Activated CD8-positive, alpha-beta memory T cell treated with anti-CD3 and anti-CD28 coated beads for 48 hours (primary cell): ENCODE measurements around the gene MRPL49.

Source experiments
- DNase-seq, 3 experiments: peaks; one replicate each; pipeline ENCODE4 v3.0.0-alpha.2; 2020; ENCODE audit warnings: low read depth in 2 of 3, low spot score in 2 of 3

MRPL49 gene

DNA sequence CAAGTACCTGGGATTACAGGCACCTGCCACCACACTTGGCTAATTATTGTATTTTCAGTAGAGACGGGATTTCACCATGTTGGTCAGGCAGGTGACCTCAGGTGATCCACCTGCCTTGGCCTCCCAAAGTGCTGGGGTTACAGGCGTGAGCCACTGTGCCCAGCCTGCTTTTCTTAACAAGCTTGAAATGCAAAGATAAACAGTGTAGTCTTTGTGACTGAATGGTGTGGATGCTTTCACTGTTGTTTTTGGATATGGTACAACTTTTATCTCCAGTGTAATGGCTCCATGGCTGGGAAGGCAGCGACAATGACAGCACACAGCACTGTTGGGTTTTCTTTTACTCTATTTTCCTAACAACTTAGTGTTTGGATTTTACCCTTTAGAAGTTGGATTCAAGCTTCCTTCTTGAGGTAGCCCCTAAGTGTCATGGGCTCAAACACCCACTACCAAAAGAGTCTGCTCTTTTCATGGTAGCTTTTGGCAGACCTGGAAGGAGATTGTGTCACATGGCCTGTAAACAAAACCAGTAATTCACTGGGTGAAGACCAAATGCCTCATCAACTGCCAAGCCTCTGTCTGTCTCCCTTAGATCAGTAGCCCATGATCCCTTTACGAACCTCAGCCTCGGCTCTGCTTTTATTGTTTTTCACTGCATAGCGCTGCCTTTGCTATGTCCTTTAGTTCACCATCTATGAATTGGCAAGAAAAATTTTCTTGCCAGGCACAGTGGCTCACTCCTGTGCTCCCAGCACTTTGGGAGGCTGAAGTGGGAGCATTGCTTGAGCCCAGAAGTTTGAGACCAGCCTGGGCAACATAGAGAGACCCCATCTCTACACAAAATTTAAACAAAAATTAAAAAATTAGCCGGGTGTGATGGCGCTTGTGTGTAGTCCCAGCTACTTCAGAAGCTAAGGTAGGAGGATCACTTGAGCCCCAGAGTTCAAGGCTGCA, 19.7 kb upstream of the MRPL49 start:
- DNase-seq = no peak

DNA sequence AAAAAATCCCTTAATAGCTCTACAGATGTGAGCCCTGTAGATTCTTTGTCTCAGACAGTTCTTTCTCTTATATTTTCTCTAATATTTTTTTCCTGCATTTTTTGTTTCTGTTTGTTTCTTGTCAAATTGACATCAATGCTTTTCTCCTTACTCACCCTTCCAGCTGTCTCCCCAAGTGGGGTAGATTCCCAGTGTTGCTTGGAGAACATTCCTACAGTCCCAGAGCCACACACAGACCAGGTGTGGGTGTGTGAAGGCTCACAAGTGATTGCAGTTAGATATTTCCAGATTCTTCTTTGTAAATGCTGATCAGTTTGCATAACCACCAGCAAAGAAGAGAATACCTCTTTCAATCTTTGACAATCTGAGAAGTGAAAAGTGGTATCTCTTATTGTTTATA, 18.6 kb upstream of the MRPL49 start:
- no peak for DNase-seq

DNA sequence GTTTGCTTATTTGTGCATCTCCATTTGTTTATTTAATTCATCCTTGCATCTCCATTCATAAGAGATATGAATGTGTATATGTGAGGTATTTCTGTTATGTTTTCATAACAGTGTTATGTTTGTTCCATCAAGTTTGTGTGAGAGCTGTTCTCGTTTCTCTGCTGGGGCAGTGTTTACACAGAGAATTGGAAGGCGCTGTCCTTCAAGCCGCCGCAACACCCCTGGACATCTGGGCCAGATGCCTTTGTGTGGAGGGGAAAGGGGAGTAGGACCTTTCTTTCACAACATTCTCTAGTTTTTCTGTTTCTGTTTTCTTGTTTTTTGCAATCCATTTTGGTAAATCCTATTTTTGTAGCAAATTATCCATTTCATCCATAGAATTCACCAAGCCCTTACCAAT, 17.5 kb upstream of the MRPL49 start:
- DNase-seq = no peak

DNA sequence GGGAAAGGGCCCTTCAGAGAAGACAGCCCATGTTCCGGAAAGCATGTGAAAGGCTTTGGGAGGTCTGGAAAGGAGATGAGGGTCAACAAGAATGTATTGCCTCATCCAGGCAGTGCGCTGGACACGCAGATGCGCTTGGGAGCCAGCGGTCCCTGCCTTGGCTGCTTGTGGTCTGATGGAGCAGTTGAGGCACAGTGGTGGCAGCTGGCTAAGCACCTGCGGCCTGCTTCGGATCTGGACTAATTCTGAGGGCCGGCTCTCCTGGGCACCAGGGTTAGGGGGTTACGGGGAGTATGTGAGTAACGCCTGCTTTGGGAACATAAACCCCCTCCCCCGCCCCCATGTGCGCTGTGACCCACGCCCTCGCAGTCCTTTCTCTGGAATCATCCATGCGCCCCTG, 15.0 kb upstream of the MRPL49 start:
- no peak for DNase-seq

DNA sequence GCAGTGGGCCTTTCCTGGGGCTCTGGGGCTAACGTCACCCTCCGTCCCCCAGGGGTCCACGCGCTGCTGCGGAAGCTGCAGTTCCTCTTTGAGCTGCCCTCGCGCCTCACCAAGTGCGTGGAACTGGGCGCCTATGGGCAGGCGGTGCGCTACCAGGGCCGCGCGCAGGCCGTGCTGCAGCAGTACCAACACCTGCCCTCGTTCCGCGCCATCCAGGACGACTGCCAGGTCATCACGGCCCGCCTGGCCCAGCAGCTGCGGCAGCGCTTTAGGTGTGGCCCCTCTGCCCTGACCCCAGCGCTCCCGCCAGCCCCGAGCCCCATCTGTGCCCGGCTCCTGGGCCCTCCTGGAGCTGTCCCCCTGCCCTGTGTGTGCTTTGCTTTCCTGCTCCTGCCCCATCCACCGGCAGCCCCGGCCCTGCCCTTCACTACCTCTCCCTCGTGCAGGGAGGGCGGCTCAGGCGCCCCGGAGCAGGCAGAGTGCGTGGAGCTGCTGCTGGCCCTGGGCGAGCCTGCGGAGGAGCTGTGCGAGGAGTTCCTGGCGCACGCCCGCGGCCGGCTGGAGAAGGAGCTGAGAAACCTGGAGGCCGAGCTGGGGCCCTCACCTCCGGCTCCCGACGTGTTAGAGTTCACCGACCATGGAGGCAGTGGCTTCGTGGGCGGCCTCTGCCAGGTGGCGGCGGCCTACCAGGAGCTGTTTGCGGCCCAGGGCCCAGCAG, 14.2 kb upstream of the MRPL49 start:
- no peak for DNase-seq

DNA sequence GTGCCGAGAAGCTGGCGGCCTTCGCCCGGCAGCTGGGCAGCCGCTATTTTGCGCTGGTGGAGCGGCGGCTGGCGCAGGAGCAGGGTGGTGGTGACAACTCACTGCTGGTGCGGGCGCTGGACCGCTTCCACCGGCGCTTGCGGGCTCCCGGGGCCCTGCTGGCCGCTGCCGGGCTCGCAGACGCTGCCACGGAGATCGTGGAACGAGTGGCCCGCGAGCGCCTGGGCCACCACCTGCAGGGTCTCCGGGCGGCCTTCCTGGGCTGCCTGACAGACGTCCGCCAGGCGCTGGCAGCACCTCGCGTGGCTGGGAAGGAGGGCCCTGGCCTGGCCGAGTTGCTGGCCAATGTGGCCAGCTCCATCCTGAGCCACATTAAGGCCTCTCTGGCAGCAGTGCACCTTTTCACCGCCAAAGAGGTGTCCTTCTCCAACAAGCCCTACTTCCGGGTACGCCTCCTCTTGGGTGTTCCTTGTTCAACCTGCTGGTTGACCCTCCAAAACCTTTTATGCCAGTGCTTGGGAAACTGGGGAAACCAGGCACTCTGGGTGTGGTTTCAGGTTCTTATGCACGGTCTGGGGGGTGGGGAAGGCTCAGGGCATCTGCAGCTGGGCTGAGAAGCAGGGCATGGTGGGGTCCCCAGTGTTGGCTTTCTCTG, 13.5 kb upstream of the MRPL49 start:
- DNase-seq = no peak

DNA sequence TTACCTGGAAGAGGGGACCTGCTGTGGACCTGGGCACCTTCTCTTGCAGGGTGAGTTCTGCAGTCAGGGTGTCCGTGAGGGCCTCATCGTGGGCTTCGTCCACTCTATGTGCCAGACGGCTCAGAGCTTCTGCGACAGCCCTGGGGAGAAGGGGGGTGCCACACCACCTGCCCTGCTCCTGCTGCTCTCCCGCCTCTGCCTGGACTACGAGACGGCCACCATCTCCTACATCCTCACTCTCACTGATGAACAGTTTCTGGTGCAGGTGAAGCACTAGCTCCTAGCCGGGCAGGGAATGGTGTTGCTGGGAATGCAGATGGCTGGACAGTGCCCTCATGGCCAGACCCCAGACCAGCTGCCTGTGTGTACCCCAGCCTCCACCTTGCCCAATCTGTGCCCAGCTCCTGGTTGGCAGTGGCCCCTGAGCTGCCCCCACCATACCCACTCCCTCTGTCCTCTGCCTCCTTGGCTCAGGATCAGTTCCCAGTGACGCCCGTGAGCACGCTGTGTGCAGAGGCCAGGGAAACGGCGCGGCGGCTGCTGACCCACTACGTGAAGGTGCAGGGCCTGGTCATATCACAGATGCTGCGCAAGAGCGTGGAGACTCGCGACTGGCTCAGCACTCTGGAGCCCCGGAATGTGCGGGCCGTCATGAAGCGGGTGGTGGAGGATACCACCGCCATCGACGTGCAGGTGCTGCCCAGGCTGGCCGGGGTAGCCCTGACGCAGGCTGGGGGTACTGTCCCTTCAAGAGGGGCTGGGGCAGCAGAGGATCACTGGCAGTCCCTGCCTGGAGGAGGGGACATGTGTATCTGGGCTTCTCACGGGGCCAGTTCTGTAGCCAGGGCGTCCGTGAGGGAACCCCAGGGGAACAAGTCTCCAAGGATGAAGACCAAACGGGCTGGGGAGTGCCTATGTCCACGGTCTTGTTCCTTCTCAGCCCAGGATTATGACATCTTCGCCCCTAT, 12.6 kb upstream of the MRPL49 start:
- DNase-seq = no peak

DNA sequence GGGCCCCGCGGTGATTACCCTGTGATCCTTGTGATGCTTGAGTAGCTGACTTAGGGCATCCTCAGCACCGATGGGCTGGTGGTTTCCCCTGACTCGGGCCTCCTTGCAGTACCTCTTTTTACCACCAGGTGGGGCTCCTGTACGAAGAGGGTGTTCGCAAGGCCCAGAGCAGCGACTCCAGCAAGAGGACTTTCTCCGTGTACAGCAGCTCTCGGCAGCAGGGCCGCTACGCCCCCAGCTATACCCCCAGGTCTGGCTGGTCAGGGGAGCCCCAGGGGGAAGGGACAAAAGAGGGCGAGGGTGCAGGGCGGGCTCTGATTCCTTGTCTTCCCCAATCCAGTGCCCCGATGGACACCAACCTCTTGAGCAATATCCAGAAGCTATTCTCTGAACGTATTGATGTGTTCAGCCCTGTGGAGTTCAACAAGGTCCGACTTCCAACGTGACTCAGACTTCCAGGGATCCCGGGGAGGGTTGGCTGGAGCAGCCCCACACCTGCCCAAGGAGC, 11.7 kb upstream of the MRPL49 start:
- peak; percentile 83 to 100 (median 99) for DNase-seq

DNA sequence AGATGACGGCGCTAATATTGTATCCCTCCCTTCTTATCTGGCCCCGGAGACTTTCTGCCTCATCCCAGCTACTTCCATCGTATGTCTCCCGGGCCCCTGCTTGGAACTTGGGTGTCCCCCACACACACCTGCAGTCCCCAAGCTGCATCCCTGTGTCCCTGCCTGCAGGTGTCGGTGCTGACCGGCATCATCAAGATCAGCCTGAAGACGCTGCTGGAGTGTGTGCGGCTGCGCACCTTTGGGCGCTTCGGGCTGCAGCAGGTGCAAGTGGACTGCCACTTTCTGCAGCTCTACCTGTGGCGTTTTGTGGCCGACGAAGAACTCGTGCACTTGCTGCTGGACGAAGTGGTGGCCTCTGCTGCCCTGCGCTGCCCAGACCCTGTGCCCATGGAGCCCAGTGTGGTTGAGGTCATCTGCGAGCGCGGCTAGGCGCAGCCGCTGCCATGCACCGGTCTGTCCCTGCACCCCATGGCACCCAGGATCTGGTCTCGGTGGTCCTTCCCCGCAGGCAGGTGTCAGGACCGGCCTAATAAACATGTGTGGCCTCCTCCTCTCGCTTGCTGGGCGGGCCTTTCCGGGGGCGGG, 10.9 kb upstream of the MRPL49 start:
- DNase-seq = no peak

DNA sequence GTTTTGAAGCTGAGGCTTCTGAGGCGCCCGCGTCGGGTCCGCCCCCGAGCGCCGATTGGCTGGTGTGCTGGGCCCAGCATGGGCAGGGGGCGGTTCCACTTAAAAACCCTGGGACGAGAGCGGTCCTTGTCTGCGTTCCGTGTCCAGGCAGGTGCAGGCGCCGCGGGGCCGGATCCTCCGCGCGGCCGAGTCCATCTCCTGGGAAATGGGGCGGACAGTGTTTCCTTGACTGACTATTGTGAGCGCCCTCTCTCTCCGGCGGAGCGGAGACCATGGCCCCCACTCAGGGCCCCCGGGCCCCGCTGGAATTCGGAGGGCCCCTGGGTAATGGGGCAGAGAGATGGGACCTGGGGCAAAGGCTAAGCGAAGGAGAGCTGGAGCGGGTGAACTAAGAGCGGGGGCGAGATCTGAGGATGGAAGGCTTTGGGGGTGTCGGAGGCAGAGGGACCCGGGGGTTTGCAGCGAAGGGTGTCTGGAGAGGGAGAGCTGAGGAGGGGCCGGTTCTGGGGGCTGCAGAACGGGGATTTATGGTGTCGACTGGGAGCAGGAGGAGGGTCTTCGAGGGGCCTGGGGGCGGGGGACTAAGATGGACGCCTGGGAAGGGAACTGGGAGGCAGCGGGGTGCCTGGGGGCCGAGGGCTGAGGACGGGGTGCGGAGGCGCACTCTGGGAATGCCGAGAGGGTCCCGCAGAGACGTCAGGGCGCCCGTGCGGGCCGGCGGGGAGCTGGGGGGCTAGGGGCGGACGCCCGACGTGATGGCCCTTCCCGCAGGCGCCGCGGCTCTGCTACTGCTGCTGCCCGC, 10.2 kb upstream of the MRPL49 start, which contains the start of gene TM7SF2:
Gene TM7SF2, plus strand, starts transcription at position 129 of the 802 bp plus-strand sequence. Its CDS starts 144 bp downstream, at position 273.
- DNase-seq = peak; percentile 76 to 89 (median 85)

DNA sequence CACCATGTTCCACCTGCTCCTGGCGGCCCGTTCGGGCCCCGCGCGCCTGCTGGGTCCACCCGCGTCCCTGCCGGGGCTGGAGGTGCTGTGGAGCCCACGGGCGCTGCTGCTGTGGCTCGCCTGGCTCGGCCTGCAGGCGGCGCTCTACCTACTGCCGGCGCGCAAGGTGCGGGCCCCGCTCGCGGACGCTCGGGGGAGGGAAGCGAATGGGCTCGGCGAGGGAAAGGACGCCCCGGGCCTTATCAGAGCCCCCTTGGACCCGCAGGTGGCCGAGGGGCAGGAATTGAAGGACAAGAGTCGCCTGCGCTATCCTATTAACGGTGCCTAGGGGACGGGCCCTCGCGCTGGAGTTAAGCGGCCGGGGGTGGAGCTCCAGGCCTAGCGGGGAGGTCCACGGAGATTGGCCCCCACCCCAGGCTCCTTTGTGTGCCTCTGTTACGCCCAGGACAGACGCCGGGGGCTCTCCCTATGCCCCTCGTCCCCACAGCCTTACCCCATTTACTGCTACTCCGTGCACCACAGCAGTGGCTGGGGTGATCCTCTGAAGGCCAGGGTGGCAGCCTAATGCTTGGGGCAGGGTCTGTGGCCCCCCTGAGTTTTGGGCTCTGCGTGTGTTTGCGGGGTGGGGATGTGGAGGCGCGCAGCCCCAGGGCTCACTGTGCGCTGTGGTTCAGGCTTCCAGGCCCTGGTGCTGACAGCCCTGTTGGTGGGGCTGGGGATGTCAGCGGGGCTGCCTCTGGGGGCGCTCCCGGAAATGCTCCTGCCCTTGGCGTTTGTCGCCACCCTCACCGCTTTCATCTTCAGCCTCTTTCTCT, 9.4 kb upstream of the MRPL49 start:
- DNase-seq = no peak

DNA sequence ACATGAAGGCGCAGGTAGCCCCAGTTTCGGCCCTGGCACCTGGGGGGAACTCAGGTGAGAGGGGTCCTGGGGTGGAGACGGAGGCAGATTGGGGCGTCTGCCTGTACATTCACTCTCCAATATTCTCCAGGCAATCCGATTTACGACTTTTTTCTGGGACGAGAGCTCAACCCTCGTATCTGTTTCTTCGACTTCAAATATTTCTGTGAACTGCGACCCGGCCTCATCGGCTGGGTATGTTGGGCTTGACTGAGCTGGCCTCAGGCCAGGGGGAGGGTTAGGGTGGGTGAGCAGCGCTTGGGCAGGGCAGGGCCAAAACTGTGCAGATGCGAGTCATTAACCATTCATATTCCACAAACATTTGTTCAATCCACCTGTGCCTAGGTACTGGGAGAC, 8.8 kb upstream of the MRPL49 start:
- DNase-seq = no peak

DNA sequence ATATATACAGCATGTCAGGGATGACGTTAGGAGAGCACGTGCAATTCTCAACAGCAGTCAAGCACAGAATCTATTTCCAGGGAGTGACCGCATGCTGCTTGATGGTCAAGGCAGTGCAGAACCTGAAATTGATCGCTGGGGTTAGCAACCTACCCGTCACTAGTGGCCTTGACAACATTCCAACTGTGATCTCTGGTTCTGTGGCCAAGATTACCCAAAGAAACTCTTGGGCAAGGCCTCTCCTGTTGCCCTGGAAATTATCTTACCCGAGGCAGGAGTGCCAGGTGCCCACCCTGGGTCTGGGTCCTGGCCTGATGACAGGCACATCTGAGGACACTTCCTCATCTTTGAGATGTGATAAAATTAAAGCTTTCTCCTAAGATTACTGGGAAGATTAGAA, 8.3 kb upstream of the MRPL49 start:
- no peak for DNase-seq

DNA sequence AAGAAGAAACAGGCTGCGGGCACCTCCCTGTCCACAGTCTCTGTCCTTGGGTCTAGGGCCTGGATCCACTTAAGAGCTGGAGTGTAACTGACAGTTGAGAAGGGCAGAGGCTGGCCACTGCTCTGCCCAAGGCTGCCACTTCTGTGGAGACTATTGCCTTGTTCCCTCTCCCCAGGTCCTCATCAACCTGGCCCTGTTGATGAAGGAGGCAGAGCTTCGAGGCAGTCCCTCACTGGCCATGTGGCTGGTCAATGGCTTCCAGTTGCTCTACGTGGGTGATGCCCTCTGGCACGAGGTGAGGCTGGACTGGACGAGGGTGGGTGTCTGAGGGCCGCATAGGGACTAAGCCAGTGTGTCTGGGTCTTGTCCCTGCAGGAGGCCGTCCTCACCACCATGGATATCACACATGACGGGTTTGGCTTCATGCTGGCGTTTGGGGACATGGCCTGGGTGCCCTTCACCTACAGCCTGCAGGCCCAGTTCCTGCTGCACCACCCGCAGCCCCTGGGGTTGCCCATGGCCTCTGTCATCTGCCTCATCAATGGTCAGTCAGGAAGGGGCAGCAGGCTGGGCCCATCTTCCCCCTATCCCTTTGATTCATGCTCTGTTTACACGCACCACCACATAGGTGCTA, 7.5 kb upstream of the MRPL49 start:
- DNase-seq = no peak

DNA sequence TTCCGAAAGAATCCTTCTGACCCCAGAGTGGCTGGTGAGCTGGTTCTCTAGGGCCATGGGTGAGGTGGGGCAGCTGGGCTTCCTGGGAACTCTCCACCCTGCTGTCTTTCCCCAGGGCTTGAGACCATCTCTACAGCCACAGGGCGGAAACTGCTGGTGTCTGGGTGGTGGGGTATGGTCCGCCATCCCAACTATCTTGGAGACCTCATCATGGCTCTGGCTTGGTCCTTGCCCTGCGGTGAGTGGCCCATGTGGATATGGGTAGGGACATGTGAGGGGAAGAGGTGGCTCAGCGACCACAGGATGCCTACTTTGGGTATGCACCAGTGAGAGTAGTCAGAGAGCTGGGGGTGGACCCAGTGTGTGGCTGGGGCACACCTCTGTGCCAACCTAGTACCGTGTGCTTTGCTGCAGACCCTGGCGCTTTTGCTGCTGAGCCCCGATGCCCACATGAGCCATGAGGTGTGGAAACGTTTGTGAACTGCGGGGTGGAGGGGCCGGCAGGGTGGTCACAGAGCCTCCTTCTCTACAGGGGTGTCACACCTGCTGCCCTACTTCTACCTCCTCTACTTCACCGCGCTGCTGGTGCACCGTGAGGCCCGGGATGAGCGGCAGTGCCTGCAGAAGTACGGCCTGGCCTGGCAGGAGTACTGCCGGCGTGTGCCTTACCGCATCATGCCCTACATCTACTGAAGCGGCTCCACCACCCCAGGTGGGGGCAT, 6.6 kb upstream of the MRPL49 start:
- DNase-seq = no peak

DNA sequence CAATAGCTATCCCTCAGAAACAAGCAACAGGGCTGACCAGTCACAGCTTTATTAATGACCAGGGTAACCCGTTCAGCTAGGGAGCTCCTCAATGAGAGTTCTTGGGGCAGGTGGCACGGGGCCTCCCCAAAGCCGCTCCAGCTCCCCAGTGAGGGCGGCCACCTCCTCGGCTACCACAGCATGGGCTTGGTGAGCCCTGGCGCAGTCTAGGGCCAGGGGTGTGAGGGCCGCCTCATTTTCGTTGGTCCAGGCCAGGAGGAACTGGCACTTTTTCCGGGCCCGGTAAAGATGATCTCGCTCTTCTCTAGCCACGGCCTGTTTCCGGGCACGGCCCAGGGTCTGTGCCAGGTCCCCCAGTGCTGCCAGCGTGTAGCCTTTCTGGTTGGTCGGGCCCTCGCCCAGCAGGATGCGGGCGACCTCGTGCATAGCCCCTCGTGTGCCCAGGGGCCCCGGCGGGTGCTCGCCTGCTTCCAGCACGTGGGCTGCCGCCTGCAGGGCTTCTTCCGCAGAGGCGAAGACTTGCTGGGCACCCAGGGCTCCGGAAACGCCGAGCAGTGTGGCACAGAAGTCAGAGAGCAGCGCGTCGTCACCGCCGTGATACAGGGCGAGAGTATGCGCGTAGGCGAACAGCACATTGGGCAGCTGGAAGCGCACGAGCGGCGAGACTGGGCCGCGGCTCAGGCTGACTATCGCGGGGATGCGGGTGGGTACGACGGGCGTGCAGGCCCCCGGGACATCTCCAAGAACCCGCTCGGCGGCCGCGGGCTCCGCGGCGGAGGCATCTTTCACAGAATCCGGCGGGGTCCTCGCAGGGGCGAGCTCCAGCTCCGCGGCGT, 5.5 kb upstream of the MRPL49 start:
- DNase-seq = no peak
